ENCODE data around the gene PDE8B. TPM values are rescaled to one million over a fixed set of nuclear protein-coding genes. Genes with fewer than 3 reads are reported as not detected.

The PDE8B gene
- total RNA-seq, 1 donor from 2014 or later: 7.8 TPM

DNA sequence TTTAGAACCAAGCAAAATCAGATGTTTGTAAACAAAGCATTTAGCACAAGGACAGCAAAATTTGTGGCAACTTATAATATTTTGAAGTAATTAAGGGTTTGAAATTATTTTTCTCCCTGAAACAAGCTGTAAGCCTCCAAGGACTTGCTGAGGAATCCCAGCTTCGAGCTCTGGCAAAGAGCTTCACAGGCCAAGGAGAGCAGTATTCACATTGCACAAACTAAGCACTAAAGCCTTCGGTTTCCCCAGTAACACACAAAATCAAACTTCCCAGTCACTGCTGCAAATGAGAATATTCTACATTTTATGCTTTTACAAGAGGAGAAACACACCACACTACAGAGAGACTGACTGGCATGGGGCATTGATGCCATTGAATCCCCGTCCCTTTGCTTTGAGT, 179.7 kb downstream of the PDE8B start:
- no peak overlapping the region for H3K27ac Mint-ChIP-seq (ENCODE audit: unreplicated experiment)
- H3K27me3 Mint-ChIP-seq (ENCODE audit: unreplicated experiment): no peaks in the 10 kb centered on the region
- H3K4me1 Mint-ChIP-seq (ENCODE audit: unreplicated experiment): no peaks in the 10 kb centered on the region
- no peak overlapping the region for H3K4me3 Mint-ChIP-seq (ENCODE audit: unreplicated experiment)
- no peak for DNase-seq (ENCODE audit: low spot score)
- H3K36me3 Mint-ChIP-seq (ENCODE audit: low read depth, unreplicated experiment): no peaks in the 10 kb centered on the region
- no peak for TF ChIP-seq CTCF (IDR thresholded peaks at IDR 0.05; ENCODE audit: unreplicated experiment)
- no peaks in the 10 kb centered on the region for H3K9me3 Mint-ChIP-seq (ENCODE audit: unreplicated experiment)

DNA sequence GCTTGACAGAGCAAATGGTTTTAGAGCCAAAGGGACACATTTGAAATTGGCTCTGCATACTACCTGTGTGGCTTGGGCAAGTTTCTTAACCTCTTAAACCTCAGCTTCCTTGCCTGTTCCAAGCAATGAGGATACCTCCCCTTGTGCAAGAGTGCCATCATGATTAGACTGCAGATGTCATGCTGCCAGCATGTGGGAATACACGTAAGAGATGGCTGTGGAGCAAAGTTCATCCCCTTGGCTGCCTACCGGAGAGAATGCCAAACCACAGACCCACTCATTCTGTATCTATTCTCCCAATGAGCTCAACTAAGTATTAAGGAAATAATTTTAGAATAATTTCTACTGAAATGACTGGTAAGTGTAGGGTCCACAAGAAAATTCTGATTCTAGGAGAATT, 180.3 kb downstream of the PDE8B start:
- Mint-ChIP-seq H3K27ac (ENCODE audit: unreplicated experiment) (no peak overlapping the region), H3K4me3 (ENCODE audit: unreplicated experiment) (no peak overlapping the region), H3K27me3 (ENCODE audit: unreplicated experiment) (no peaks in the 10 kb centered on the region), H3K36me3 (ENCODE audit: low read depth, unreplicated experiment) (no peaks in the 10 kb centered on the region), H3K9me3 (ENCODE audit: unreplicated experiment) (no peaks in the 10 kb centered on the region), H3K4me1 (ENCODE audit: unreplicated experiment) (no peaks in the 10 kb centered on the region)
- DNase-seq (ENCODE audit: low spot score): no peak
- TF ChIP-seq CTCF (IDR thresholded peaks at IDR 0.05; ENCODE audit: unreplicated experiment): no peak

GRCh38 chr5:77391240-77391765, 180.8 kb downstream of the PDE8B start:
- no peaks in the 10 kb centered on the region for H3K9me3 Mint-ChIP-seq (ENCODE audit: unreplicated experiment)
- no peaks in the 10 kb centered on the region for H3K4me1 Mint-ChIP-seq (ENCODE audit: unreplicated experiment)
- DNase-seq (ENCODE audit: low spot score): no peak
- H3K27me3 Mint-ChIP-seq (ENCODE audit: unreplicated experiment): no peaks in the 10 kb centered on the region
- no peak overlapping the region for H3K27ac Mint-ChIP-seq (ENCODE audit: unreplicated experiment)
- no peaks in the 10 kb centered on the region for H3K36me3 Mint-ChIP-seq (ENCODE audit: low read depth, unreplicated experiment)
- no peak for TF ChIP-seq CTCF (IDR thresholded peaks at IDR 0.05; ENCODE audit: unreplicated experiment)
- H3K4me3 Mint-ChIP-seq (ENCODE audit: unreplicated experiment): no peak overlapping the region

DNA sequence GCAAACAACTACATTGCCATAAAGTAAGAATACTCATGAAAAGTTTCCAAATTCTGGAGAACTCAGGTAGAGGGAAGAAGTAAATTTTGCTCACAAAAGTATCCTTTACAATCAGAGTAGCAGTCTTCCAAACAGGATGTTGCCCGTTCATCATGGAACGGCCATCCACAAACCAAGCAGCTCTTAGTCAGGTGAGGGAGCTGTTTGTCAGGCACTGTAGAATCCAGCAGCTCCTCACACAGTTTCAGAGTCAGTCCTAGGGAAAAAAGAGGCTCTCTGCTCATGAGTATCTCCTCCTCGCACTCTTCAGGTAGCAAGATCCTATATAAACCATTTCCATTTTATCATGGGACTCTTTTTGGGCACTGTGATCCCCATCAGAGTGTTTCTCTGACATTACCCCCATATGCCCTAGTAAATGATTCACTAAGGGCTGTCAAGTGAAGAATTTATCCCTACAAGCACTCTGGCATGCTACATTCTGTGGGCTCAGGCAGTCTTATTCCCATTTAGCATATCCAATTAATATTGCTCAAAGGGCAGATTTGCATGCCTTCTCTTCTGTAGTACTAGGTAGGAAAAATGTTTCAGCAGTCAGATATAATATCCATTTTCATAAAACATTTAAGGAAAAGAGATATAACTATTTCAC, 183.7 kb downstream of the PDE8B start:
- no peaks in the 10 kb centered on the region for H3K27me3 Mint-ChIP-seq (ENCODE audit: unreplicated experiment)
- H3K27ac Mint-ChIP-seq (ENCODE audit: unreplicated experiment): no peak overlapping the region
- H3K36me3 Mint-ChIP-seq (ENCODE audit: low read depth, unreplicated experiment): no peaks in the 10 kb centered on the region
- H3K4me1 Mint-ChIP-seq (ENCODE audit: unreplicated experiment): no peaks in the 10 kb centered on the region
- H3K9me3 Mint-ChIP-seq (ENCODE audit: unreplicated experiment): no peaks in the 10 kb centered on the region
- H3K4me3 Mint-ChIP-seq (ENCODE audit: unreplicated experiment): no peak overlapping the region
- no peak for TF ChIP-seq CTCF (IDR thresholded peaks at IDR 0.05; ENCODE audit: unreplicated experiment)
- no peak for DNase-seq (ENCODE audit: low spot score)

DNA sequence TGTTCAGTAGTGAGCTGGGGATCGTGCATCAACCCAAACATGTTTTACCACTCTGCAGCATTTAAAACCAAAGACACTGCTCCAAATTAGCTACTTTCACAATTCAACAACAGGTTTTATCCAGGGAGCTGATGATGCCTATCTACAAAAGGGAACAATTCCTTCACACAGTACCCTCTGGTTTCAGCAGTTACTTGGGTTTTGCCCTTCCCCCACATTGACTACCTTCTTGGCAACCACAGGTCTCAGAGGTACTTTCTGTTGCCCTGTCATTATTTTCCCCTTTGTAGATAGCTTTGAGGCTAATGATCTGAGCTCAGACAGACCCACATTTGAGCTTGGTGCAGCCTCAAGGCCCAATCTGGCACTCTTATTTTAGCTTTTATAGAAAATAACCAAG, 185.5 kb downstream of the PDE8B start:
- Mint-ChIP-seq H3K27ac (ENCODE audit: unreplicated experiment) (no peak overlapping the region), H3K9me3 (ENCODE audit: unreplicated experiment) (no peaks in the 10 kb centered on the region), H3K4me1 (ENCODE audit: unreplicated experiment) (no peaks in the 10 kb centered on the region), H3K4me3 (ENCODE audit: unreplicated experiment) (no peak overlapping the region), H3K36me3 (ENCODE audit: low read depth, unreplicated experiment) (no peaks in the 10 kb centered on the region), H3K27me3 (ENCODE audit: unreplicated experiment) (no peaks in the 10 kb centered on the region)
- no peak for DNase-seq (ENCODE audit: low spot score)
- no peak for TF ChIP-seq CTCF (IDR thresholded peaks at IDR 0.05; ENCODE audit: unreplicated experiment)

Data from endothelial cell (in vitro differentiated cells).